Gastrocnemius medialis (tissue), 4 donors: ENCODE data around the gene FTH1.

ENCODE experiments used
- POLR2A ChIP-seq, 2 donors: fragments of 450-650 bp; IDR thresholded peaks; one replicate each; pipeline ENCODE4 v1.6.1; 2017; ENCODE audit warnings: antibody characterized with exemption in 2 of 2, mild to moderate bottlenecking in 2 of 2, moderate library complexity in 2 of 2
- TF ChIP-seq, protein P1 (sequence below), 5 experiments: fragments of 450-650 bp in 3 of 5; fragments of 200-600 bp in 2 of 5; sonication (generic) in 2 of 5; IDR thresholded peaks in 4 of 5; conservative IDR thresholded peaks in 1 of 5; 1 replicate in 4 of 5; 2 replicates in 1 of 5; pipeline ENCODE4 v1.5.1; 2016 to 2019; ENCODE audit warnings: antibody characterized with exemption in 5 of 5, mild to moderate bottlenecking in 3 of 5, moderate library complexity in 3 of 5

DNA sequence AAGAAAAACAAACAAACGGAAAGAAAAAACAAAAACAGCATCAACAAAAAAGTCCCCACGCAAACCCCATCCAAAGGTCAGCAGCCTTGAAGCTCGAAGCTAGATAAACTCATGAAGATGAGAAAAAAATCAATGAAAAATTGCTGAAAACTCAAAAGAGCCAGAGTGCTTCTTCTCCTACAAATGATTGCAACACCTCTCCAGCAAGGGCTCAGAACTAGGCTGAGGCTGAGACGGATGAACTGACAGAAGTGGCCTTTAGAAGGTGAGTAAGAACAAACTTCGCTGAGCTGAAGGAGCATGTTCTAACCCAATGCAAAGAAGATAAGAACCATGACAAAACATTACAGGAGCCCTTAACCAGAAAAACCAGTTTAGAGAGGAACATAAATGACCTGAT lies 18.4 kb upstream of the FTH1 start:
- TF ChIP-seq, protein P1, sequence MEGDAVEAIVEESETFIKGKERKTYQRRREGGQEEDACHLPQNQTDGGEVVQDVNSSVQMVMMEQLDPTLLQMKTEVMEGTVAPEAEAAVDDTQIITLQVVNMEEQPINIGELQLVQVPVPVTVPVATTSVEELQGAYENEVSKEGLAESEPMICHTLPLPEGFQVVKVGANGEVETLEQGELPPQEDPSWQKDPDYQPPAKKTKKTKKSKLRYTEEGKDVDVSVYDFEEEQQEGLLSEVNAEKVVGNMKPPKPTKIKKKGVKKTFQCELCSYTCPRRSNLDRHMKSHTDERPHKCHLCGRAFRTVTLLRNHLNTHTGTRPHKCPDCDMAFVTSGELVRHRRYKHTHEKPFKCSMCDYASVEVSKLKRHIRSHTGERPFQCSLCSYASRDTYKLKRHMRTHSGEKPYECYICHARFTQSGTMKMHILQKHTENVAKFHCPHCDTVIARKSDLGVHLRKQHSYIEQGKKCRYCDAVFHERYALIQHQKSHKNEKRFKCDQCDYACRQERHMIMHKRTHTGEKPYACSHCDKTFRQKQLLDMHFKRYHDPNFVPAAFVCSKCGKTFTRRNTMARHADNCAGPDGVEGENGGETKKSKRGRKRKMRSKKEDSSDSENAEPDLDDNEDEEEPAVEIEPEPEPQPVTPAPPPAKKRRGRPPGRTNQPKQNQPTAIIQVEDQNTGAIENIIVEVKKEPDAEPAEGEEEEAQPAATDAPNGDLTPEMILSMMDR (IDR thresholded peaks at IDR 0.05 in 4 of 5, conservative IDR thresholded peaks at IDR 0.05 in 1 of 5) = no peak
- no peak for TF ChIP-seq POLR2A (IDR thresholded peaks at IDR 0.05)
